SK-N-SH (cell line): ENCODE data around the gene STK39.

Experiments
- CHD2 ChIP-seq: fragments of 150-350 bp; IDR thresholded peaks from 2 replicates; pipeline ENCODE4 v1.6.1; 2018; ENCODE audit warnings: low read length; ENCODE audit not compliant: partially characterized antibody
- IRF3 ChIP-seq: fragments of 150-350 bp; IDR thresholded peaks from 2 replicates; pipeline ENCODE4 v1.6.1; 2016; ENCODE audit warnings: mild to moderate bottlenecking, low read depth, low read length
- TAF1 ChIP-seq: IDR thresholded peaks from 2 replicates; pipeline ENCODE4 v1.6.1; 2012; ENCODE audit warnings: low read depth, mild to moderate bottlenecking, low read length, moderate library complexity, borderline replicate concordance
- YY1 ChIP-seq: IDR thresholded peaks from 2 replicates; pipeline ENCODE4 v1.4.0; 2012; ENCODE audit warnings: low read depth, mild to moderate bottlenecking

- no peak for TF ChIP-seq TAF1
- no peak for TF ChIP-seq CHD2
- no peak for TF ChIP-seq IRF3
- TF ChIP-seq YY1 = no peak
Observed at GRCh38 chr2:168212167-168212566, 35.2 kb downstream of the STK39 start.
